Activated CD4-positive, alpha-beta T cell treated with anti-CD3 and anti-CD28 coated beads for 4 hours (primary cell): ENCODE data around the gene GTF2IRD2.
"Not testable (repeated sequence)": the region's sequence is repeated elsewhere in the genome, so short reads cannot be mapped to it uniquely, and the experiment has no call there.

Experiments
- DNase-seq, 2 donors: peaks; one replicate each; pipeline ENCODE4 v3.0.0-alpha.2; 2020

Gene GTF2IRD2

DNA sequence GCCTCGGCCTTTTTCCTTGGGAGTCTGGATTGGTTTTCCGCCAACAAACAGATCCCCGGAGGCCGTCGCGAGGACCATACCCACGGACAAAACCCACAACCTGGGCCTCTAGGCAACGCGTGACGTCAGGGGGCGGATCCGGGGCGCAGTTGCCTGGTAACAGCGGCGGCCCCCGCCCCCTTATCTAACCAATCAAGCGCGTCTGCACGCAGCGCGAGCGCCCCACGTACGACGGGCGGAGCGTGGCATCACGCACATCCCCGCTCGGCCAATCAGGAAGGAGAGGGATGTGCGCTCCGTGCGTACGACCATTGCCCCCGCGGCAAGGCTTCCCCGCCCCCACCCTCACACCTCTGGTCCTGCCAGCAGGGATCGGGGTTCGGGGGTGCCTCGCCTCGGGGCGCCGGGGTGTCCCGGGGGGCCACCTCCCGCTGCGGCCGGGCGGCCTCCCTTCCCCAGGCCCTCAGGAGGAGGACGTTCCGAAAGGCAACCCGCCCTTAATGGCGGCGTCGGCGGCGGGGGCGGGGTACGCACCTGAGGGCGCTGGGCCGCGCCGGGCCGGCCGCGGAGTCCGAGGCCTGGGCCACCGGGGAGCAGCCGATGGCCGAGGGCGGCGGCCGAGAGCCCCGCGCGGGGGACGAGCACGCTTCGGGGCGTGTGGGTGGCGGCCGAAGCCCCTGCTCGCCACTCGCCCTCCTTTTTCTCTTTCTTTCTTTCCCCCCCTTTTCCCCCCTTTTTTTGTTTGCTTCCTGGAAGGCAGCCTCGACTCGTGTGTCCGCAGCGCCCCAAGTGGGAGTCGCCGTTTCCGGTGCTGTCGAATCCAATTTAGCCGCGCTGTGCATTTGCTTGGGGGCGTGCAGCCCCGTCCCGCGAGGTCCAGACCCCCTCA is at the start of gene GTF2IRD2:
Gene GTF2IRD2 (minus strand): TSS at position 773 of the 889 bp plus-strand sequence. CDS start 15,227 bp downstream, outside the sequence.
- DNase-seq = peak in 1 of 2 donors; percentile 69

DNA sequence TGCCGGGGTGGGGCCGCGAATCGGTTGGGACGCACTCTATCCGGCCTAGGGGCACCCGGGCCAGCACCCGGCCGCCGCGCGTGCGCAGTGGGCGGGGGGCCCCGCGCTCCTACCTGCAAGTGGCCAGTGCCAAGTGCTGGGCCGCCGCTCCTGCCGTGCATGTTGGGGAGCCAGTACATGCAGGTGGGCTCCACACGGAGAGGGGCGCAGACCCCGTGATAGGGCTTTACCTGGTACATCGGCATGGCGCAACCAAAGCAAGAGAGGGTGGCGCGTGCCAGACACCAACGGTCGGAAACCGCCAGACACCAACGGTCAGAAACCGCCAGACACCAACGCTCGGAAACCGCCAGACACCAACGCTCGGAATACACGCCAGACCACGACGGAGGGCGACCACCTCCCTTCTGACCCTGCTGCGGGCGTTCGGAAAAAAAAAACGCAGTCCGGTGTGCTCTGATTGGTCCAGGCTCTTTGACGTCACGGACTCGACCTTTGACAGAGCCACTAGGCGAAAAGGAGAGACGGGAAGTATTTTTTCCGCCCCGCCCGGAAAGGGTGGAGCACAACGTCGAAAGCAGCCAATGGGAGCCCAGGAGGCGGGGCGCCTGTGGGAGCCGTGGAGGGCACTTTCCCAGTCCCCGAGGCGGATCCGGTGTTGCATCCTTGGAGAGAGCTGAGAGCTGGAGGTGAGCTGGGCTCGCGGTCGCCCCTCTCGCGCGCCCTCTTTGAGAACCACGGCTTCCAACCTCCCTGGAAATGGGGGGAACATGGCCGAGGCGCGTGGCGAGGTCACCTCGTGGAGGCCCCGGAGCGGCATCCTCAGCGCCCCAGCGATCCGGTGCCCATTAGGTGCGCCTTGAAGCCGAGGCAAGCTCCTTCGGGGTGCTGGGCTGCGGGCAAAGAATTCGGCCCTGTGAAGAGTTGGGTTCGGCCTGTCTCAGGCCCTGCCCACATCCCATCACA is 39.0 kb upstream of the GTF2IRD2 start:
- peak; percentile 74 to 75 for DNase-seq

DNA sequence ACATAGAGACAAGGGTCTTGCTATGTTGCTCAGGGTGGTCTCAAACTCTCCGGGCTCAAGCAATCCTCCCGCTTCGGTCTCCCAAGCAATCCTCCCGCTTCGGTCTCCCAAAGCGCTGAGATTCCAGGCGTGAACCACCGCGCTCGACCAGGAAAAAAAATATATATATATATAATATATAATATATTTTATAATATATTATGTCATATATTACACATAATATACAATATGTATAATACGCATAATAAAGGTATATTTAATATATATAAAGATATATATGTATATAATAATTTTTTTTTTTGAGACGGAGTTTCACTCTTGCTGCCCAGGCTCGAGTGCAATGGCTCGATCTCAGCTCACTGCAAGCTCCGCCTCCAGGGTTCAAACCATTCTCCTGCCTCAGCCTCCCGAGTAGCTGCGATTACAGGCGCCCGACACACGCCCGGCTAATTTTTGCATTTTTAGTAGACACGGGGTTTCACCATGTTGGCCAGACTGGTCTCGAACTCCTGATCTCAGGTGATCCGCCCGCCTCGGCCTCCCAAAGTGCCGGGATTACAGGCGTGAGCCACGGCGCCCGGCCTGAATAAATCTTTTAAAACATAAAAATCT is 38.2 kb upstream of the GTF2IRD2 start:
- not testable (repeated sequence) for DNase-seq

DNA sequence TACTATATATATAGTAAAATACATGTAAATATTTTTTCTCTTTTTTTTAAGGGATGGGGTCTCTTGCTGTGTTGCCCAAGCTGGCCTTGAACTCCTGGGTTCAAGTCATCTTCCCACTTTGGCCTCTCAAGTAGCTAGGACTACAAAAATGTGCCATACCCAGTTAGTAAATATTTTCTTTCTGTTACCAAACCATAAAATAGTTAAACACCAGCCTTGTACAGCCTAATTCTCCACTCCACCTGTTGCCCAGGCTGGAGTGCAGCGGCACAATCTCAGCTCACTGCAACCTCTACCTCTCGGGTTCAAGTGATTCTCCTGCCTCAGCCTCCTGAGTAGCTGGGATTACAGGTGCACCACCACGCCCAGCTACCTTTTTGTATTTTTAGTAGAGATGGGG is 33.9 kb upstream of the GTF2IRD2 start:
- DNase-seq = not testable (repeated sequence)

DNA sequence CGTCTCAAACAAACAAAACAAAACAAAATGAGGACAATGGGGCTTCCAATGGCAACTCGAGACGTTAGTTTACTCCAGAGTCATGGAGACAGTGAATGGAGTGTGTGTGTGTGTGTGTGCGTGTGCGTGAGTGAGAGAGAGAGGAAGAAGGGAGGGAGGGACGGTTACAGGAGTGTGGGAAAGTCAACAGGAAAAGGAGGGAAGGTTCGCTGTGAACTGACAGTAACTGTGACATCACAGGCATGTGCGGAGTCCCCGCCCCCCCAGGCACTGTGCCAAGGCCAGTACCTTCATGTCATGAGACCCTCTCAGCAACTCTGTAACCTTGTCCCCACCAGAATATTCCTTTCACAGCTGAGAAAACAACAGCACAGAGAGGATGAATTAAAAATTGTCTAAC is 30.7 kb upstream of the GTF2IRD2 start:
- DNase-seq = not testable (repeated sequence)

DNA sequence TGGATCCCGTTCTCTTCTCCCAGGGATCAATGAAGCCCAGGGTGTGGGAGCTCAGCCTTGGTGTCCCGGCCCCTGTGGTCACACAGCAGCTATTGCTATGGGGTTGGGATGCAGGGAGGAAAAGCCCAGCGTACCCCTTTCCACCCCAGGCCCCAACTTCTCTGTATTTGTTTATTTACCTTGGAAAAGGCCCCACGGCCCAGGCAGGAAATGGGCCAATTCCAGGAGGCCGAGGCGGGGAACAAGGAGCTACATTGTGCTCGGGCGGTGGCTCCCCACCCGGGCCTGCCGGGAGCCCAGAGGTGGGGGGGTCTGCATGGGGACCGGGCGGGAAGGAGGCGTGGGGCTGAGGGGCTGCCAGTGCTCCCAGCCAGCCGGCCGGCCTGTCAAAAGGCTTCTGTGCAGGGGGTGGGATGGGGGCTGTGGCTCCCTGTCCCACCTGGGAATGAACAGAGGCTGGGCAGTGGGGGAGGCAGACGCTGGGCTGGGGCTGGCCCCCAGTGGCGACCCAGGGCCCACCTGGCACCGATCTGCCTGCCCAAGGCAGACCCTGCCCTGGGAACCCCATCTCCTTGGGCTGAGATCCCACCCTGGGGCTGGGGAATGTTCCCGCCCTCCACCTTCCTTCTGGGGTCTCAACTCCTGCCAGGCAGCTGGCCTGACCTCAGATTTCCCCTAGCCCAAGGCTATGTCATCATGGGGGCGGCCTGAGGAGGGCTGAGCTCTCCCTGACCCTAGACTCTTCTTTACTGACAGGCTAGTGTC is 23.5 kb upstream of the GTF2IRD2 start:
- not testable (repeated sequence) for DNase-seq

DNA sequence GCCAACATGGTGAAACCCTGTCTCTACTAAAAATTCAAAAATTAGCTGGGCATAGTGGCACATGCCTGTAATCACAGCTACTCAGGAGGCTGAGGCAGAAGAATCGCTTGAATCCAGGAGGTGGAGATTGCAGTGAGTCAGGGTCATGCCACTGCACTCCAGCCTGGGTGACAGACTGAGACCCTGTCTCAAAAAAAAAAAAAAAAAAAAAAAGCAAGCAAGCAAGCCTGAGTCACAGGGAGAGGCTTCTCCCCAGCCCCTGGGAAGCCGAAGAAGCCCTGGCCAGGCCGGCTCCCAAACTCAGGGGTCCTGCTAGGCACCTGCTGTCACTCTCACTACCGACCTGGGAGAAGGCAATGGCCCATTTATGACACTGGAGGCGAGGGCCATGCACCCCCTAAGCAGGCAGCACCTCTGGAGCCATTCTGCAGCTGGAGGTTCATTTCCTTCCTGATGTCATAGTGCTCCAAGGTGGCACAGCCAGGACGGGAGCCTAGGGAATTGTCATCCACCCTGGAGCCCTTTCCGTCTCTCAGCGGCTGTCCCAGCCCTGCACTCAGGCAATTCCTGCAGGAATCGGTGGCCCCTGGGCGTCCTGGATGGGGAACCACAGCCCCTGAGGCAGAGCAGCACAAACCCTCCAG is 22.8 kb upstream of the GTF2IRD2 start:
- DNase-seq = not testable (repeated sequence)

DNA sequence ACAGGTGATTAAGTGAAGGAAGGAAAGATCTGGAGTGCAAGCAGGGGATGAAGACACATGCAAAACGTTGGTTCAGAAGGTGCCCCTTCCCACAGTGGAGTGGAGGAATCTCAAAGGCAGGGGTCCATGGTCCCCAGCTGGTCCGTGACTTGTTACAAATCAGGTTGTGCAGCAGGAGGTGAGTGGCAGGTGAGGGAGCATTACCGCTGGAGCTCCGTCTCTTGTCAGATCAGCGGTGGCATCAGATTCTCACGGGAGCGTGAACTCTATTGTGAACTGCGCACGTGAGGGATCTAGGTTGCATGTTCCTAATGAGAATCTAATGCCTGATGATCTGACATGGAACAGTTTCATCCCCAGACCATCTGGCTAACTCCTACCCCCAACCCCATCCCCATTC is 21.1 kb upstream of the GTF2IRD2 start:
- not testable (repeated sequence) for DNase-seq

DNA sequence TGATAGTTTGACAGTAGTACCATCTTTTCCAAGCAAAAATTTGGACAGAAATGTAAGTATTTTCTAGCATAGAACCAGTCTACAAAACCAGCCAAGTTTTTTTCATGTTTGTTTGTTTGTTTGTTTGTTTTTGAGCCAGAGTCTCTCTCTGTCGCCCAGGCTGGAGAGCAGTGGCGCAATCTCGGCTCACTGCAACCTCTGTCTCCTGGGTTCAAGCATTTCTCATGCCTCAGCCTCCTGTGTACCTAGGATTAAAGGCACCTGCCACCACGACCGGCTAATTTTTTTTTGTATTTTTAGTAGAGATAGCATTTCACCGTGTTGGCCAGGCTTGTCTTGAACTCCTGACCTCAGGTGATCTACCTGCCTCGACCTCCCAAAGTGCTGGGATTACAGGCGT is 14.4 kb upstream of the GTF2IRD2 start:
- not testable (repeated sequence) for DNase-seq

DNA sequence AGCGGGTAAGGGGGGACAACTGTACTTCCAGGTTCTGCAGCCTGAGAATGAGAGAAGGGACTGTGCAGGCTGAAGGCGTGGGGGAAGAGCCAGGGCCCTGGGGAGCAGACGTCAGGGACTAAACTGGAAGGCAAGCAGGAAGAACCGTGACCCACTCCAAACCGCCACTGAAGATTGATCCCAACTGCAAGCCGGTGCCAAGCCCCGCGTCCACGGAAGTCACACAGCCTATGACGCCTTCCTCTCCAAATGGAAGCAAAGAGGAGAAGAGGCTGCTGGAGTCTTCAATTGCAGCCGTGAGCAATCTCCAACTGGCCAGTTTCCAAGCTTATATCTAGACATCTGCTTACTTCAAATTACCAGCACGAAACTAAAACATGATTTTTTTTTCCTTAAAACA is 1.6 kb downstream of the GTF2IRD2 start:
- not testable (repeated sequence) for DNase-seq

DNA sequence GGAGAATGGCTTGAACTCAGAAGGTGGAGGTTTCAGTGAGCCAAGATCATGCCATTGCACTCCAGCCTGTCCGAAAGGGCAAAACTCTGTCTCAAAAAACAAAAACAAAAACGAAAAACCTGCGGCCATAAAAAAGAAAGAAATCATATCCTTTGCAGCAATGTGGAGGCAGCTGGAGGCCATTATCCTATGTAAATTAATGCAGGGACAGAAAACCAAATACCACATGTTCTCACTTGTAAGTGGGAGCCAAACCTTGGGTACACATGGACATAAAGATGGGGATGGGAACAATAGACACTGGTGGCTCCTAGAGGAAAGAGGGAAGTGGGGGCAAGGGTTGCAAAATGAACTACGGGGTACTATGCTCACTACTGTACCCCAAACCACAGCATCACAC is 21.0 kb downstream of the GTF2IRD2 start:
- DNase-seq = not testable (repeated sequence)

DNA sequence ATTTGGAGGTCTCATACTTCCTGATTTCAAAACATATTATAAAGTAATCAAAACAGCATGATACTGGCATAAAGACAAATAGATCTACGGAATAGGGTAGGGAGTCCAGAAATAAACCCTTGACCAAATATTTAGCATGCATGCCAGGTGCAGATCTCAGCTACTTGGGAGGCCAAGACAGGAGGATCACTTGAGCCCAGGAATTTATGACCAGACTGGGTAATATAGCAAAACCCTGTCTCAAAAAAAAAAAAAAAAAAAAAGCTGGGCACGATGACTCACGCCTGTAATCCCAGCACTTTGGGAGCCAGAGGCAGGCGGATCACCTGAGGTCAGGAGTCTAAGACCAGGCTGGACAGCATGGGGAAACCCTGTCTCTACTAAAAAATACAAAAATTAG is 21.4 kb downstream of the GTF2IRD2 start:
- DNase-seq = not testable (repeated sequence)

DNA sequence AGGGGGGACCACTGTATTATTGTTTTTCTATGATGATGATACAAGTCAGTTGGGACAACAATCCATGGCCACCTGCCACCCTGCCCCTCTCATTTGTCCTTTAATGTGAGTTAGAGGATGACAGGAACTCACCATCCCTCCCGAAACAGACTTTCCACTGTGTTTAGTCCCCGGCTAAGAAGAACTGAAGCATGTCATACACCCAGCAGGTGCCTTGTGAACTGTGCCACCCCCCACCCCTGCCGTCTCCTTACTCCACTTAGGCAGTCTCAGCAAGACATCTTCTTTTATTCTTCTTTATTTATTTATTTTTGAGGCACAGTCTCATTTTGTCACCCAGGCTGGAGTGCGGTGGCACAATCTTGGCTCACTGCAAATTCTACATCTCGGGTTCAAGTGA is 30.1 kb downstream of the GTF2IRD2 start:
- not testable (repeated sequence) for DNase-seq

DNA sequence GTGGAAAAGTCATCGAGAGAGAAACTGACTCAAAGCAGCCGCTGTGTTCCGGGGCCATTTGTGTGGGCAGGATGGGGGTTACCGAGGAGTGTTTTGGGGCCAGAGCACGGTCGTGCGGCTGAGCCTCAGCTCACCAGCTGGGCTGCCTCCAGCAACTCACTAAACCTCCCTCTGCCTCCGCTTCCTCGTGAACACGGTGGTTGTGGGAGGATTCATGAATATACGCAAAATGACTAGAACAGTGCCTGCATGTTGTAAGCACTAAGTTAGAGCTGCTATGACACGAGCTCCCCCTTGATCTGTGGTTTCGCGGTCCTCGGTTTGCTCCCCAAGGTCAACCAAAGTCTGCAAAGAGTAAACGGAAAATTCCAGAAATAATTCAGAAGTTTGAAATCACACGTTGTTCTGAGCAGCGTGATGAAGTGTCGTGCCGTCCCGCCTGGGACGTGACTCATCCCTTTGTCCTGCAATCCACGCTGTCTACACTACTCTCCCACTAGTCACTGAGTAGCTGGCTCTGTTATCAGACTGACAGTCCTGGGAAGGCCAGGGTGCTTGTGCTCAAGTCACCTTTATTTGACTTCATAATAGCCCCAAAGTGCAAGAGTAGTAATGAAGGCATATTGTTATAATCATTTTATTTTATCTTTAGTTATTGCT is 31.1 kb downstream of the GTF2IRD2 start:
- not testable (repeated sequence) for DNase-seq

DNA sequence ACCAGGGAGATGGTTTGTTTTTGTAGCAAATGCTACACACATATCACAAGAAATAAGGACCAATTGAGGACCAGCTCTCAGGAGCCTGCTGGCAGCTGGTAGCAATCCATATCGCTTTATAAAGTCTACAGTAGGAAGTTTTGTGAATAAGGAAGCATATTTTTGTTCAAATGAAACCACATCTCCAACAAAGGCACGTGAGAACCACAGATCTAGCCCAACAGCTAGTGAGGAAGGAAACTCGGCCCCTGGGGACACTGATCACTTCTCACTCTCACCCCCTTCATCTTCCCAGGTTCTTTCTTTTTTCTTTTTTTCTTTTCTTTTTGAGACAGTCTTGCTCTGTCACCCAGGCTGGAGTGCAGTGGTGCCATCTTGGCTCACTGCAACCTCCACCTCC is 35.5 kb downstream of the GTF2IRD2 start:
- DNase-seq = not testable (repeated sequence)

DNA sequence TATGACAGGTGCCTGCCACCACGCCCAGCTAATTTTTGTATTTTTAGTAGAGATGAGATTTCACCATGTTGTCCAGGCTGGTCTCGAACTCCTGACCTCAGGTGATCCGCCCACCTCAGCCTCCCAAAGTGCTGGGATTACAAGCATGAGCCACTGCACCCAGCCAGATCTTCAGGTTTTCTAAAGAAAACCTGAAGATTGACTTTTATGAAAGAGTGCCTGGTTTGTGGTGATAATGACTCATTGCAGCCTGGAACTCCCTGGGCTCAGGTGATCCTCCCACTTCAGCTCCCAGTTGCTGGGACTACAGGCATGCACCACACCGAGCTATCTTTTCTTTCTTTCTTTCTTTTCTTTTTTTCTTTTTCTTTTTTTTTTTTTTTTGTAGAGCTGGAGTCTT is 52.8 kb downstream of the GTF2IRD2 start:
- DNase-seq = not testable (repeated sequence)

DNA sequence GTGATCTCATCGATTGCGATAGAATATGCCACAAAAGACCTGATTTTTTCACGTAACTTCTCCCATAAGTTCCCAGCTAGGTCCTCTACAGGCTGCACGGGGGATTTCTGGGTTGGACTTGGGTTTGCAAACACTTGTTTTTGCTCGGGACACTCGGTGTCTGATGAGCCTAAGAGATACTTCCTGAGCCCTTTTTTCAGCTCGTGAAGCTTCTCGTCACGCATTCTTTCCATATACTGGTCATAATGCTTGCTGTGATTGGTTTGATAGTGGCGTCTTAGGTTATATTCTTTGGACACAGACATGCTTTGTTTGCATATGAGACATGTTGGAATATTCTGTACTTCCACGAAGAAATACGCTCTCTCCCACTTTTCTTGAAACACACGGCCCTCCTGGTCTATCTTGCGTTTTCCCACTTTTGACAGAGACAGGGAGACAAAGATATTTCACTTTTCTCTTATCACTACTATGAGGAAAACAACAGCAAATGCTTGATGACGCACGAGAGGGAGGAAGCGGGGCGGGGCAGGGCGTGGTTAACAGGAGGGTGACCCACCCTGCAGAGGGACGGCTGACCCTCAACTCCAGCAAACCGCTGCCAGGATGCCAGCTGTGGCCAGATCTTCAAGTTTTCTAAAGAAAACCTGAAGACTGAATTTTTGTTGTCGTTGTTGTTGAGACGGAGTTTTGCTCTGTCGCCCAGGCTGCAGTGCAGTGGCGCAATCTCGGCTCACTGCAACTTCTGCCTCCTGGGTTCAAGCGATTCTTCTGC is 53.4 kb downstream of the GTF2IRD2 start:
- DNase-seq = not testable (repeated sequence)

DNA sequence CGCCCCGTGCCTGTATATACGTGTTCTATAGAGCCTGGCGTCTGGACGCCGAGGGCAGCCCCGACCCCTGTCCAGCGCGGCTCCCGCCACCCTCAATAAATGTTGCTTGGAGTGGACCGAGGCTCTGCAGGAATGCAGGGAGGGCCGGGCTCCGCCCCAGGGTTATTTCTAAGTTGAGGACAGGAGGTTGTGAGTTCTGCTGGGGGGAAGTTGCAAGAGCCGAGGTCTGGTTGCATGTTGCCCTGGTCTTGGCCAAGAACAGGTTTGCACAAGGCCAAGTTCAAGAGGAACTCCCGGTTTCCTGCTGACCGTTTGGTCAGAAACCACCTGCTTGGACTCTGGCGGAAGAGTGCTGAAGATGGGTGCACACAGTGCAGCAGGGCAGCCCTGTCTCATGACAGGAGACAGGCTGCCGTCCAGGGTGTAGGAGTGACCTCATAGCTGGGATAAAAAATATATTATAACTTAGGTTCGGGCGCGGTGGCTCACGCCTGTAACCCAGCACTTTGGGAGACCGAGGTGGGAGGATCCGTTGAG is 62.1 kb downstream of the GTF2IRD2 start:
- DNase-seq = not testable (repeated sequence)

DNA sequence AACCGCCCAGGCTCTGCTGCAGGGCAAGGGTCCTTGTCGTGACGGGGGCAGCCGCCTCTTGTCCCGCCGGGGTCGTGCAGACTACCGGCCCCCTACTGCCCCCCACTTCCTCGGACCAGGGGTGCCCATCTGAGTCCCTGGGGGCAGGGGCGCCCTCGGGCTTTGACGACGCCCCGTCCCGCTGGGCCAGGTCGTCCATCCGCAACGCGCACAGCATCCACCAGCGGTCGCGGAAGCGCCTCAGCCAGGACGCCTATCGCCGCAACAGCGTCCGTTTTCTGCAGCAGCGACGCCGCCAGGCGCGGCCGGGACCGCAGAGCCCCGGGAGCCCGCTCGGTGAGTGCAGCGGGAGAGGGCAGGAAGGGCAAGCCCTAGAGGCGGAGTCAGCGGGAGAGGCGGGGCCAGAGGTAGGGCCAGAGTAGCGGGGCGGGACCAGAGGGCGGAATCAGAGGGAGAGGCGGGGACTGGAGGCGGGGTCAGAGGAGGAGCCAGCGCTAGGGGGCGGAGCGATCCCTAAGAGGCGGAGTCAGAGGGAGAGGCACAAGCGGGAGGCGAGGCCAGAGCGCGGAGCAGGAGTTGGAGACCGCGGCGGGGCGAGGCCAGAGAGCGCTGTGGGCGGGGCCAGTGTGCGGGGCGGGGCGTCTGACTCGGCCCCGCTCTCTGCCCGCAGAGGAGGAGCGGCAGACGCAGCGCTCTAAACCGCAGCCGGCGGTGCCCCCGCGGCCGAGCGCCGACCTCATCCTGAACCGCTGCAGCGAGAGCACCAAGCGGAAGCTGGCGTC is 62.8 kb downstream of the GTF2IRD2 start:
- DNase-seq = peak; percentile 92 to 95
